Measurements from ENCODE around the gene PRG2. TPM values are rescaled to one million over a fixed set of nuclear protein-coding genes. Genes with fewer than 3 reads are reported as not detected.

PRG2 gene
- total and polyA plus RNA-seq, 9 of the 15 experiments (the other 6 are each of a cell fraction or from before 2014, with no cell fraction given) = 1.8 to 78.0 (median 26.6) TPM

- TF ChIP-seq GATAD2B (IDR thresholded peaks at IDR 0.05; ENCODE audit: borderline replicate concordance) (no peak), DLX4 (CRISPR knock-in tag; IDR thresholded peaks at IDR 0.05) (no peak), ZNF316 (IDR thresholded peaks at IDR 0.05) (no peak), ZNF274 (IDR thresholded peaks at IDR 0.05; ENCODE audit: borderline replicate concordance, low read depth, low read length) (no peak), ZBED1 (IDR thresholded peaks at IDR 0.05) (no peak), HNRNPUL1 (IDR thresholded peaks at IDR 0.05; ENCODE audit: low read length) (no peak), HDAC2 (IDR thresholded peaks at IDR 0.05) (0 out of 2 replicates have a peak, but pooled peaks have one; percentile 40), CREB3L1 (IDR thresholded peaks at IDR 0.05; ENCODE audit: borderline replicate concordance, low read depth) (no peak), CCNT2 (IDR thresholded peaks at IDR 0.05; ENCODE audit: borderline replicate concordance, extremely low read depth, insufficient read length, low read depth, low read length) (no peak), ZNF408 (CRISPR knock-in tag; IDR thresholded peaks at IDR 0.05; ENCODE audit: low read depth) (no peak), XRCC5 (IDR thresholded peaks at IDR 0.05; ENCODE audit: low read depth, low read length) (peak; percentile 68; the same call in 1 of the 2 replicates), HINFP (tag; conservative IDR thresholded peaks at IDR 0.05; ENCODE audit: low read depth) (no peak), SAP30 (IDR thresholded peaks at IDR 0.05; ENCODE audit: borderline replicate concordance, insufficient read depth, low read depth, low read length, poor library complexity, severe bottlenecking) (no peak), ZBTB12 (CRISPR knock-in tag; IDR thresholded peaks at IDR 0.05) (no peak), EP300 (IDR thresholded peaks at IDR 0.05; ENCODE audit: low read length) (0 out of 2 replicates have a peak, but pooled peaks have one; percentile 23), CBX1 (IDR thresholded peaks at IDR 0.05; ENCODE audit: low read depth) (no peak), ZNF239 (CRISPR knock-in tag; IDR thresholded peaks at IDR 0.05) (no peak), ZBTB1 (CRISPR knock-in tag; IDR thresholded peaks at IDR 0.05; ENCODE audit: borderline replicate concordance, low read depth) (0 out of 2 replicates have a peak, but pooled peaks have one; percentile 34), RB1 (IDR thresholded peaks at IDR 0.05; ENCODE audit: low read depth) (peak; percentile 62), RUNX1 (IDR thresholded peaks at IDR 0.05; ENCODE audit: low read depth) (0 out of 2 replicates have a peak, but pooled peaks have one; percentile 20), FOXK1 (CRISPR knock-in tag; IDR thresholded peaks at IDR 0.05; ENCODE audit: borderline replicate concordance) (no peak)
Measured at GRCh38 chr11:57349491-57350274, 40.8 kb downstream of the PRG2 start (continued).

Measured in K562 (cell line).